Stimulated activated CD4-positive, alpha-beta T cell treated with anti-CD3 and anti-CD28 coated beads, Interleukin-15, amount 100 ng/mL, for 48 hours (primary cell): ENCODE measurements around the gene SPATC1L.

Experiments
- DNase-seq, 2 donors: peaks; one replicate each; pipeline ENCODE4 v3.0.0-alpha.2; 2020; ENCODE audit warnings: low read depth in 2 of 2

The SPATC1L gene

DNA sequence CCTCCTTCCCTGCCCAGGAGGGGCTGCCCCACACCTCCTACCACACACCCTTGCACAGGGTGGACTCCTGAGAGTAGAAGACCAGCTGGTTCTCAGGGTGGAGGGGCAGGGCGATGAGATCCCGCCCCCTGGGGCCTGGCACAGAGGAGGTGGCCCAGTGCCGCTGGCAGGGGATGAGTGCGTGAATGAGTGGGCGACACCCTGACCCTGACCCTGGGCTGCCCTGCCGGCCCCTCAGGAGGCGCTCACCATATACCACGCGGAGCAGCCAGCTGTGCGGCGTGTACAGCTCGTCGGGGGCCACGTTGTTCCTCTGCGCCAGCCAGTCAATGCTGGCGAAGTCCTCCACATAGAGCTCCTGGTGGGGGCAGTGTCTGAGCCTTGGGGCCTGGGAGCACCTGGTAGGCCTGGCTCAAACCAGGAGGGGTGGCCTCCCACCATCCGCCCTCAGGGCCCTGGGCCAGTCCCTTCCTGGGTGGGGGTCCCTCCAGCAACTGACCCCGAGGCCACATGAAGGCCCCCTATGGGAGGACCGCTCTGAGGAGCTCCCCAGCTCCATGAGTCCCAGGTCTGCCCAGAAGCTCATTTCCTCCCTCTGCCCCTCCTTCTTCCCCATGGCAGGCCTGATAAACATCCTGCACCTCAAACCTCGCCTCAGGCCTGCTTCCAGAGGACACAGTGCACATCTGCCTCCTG, 31.3 kb upstream of the SPATC1L start:
- DNase-seq, result no peak

DNA sequence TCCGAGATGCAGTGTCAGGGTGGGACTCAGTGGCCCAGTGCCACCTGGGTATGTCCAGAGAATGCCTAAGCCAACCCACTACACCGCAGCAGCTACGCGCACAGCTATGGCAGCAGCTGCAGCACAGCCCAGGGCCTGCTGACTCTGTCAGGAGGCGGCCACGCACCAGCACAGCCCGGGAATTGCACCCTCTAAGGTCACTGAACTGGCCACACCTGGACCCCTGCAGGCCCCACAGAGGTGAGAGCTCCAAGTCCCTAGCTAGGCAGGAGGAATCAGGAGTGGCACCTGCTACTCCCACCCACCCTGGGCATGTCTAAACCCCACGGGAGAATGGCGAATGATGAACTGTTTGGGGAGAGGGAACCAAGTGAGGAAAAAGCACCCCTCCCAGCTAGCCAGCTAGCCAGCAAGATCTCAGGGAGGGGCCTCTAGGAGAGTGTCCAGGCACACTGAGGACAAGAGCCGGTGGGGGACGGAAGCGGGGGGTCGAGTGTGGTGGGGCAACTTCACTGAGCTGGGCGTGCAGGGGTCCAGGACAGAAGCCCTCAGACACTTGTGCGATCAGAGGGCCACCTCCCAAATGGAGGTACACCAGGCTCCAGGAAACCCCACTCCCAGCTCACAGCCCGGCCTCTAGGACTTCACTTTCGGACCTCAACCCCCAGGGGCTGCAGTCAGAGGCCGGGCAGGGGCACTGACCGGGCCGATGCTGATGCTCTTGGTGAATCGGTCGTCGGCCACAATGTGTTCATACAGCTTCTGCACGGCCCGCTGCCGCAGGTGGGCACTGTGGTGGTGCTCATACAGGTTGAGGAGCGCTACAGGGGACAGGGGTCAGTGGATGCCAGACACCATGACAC, 30.4 kb upstream of the SPATC1L start:
- DNase-seq, result no peak

DNA sequence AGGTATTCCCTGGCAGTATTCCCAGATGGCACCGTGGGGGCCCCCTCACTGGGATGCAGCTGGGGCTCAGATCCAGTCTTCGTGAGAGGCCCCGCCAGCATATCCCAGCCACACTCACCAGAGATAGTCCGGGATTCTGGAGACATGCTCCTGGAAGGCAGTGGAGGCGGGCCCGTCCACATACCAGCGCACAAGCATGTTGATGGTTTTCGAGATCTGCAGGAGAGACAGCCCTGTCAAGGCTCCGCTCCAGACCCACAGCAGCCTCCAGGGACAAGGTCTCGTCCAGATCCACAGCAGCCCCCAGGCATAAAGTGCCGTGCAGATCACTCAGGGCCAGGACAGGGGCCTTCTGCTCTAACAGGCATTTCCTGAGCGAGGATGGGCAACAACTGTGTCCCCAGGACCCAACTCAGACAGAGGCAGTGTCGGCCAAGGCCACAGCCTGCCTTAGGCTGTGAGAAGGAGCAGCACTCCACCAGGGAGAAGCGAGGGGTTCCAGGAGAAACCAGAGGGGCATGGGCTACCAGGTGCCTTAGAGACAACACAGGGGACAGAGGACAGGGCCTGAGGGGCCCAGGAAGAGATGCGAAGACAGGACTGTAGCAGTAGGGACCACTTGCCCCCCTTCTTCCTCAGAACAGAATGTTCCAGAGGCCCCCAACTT, 29.5 kb upstream of the SPATC1L start:
- DNase-seq, result no peak

DNA sequence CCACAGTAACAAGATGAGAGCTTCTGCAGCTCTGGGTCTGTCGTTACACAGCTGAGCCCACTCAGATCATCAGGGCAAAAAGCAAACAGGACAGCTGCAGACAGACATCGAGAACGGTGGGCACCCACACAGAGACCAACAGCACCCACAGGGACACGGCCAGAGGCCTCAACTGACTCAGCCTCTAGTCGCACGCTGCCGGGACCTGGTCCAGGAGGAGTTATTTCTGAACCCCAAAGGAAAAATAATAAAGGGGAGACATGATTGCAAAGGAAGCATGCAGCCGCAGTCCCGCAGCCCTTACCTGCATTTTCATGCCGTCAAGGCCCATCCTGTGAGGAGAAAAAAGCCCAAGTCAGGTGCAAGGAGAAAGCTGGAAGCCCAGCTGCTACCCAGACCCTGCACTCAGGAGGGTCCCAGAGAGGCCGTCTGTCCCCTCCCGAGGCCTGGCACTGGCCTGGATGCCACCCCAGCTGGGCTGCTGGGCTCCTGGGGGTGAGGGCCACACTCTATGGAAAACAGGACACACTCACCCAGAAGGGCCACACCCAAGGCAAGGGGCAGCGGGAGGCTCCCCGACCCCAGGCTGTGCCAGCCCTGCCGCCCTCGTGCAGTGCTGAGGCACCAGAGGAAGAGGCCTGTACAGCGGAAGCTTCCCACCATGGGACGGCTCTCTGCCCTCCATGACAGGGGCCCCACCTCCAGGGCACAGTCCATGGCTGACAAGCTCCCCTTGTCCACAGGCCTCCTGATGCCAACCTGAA, 28.6 kb upstream of the SPATC1L start:
- DNase-seq, result no peak

DNA sequence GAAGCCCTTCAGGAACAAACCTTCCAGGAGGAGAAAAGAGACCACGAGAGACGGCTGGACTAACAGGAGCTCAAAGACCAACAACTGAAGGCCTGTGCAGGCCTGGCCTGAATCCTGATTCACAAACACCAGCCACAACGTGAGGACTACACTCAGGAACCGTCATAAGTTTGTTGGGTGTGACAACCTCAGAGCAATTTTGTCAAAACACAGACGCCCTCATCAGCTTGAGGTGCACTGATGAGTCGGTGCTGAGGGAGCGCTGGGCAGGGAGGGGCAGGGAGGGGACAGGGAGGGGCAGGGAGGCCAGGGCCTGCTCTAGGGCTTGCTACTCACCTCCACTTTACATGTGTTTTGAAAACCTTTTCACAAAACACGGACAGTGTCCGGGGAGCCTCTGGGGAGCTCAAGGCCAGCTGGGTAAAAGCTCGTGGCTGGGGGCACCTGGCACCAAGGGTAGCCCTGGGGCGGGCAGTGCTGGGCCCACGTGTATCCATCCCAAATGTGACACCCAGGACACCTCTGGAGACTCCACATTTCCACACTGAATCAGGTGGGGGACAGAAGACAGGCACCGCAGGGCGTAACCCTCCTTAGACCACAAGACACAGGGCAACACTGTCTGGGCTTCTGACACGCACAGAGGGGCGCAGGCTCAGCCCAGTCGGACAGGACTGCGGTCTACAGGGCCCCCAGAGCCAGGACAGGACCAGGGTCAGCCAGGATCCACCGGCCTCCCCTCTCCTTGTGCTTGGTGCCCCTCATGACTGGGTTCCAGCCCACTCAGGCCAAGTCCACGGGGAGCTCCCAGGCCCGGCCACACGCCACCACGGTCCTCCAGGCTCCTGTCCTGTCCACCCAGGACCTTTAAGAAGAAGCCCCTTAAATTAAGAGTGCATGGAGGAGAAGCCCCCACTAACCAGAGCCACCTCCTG, 27.8 kb upstream of the SPATC1L start:
- no peak for DNase-seq

DNA sequence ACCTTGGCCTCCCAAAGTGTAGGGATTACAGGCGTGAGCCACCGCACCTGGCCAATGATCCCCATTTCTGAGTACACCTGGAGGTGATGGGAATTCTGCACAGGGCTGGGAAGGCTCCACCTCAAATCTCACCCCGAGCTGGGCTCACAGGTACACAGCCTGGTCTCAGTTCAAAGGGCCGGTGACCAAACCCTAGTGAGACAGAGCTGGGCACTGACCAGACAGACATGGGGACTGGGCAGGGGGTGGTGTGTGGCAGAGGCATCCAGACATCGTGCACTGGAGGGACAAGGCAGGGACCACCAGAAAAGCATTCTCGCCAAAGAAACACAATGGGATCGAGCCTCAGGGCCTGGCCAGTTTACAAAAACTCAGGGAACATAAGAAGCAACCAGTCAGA, 27.1 kb upstream of the SPATC1L start:
- DNase-seq, result no peak

DNA sequence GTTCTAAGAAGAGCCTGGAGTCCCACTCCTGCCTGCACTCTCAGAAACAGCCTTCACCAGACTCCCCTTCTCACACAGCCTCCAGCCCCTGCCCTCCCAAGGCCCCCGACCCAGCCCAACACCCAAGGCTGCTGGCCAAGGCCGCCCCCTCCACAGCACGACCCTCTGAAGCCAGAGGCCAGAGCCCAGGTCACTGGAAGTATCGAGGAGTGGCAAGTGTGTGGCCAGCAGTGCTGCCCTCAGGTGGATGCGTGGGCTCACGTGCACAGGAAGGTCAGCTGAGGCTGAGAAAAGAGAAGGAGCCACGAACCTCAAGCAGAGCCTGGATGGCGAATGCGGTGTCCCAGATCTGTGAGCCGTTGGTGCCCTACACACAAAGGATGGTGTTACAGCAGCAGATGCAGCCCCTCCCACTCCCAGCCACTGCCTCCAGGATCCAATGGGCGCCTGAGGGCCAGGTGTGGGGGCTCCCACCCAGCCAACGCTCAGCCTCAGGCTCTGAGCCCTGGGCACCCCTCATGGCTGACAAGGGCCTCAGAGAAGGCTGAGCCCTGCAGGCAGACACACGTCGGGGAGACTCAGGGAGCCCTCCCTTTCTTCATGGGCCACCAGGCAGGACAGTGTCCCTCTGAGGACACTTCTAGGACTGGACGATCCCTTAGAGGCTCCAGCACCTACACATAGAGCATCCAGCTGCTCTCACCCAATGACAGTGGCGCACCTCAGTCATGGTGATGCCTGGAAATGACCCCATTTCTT, 26.3 kb upstream of the SPATC1L start:
- DNase-seq, result no peak

DNA sequence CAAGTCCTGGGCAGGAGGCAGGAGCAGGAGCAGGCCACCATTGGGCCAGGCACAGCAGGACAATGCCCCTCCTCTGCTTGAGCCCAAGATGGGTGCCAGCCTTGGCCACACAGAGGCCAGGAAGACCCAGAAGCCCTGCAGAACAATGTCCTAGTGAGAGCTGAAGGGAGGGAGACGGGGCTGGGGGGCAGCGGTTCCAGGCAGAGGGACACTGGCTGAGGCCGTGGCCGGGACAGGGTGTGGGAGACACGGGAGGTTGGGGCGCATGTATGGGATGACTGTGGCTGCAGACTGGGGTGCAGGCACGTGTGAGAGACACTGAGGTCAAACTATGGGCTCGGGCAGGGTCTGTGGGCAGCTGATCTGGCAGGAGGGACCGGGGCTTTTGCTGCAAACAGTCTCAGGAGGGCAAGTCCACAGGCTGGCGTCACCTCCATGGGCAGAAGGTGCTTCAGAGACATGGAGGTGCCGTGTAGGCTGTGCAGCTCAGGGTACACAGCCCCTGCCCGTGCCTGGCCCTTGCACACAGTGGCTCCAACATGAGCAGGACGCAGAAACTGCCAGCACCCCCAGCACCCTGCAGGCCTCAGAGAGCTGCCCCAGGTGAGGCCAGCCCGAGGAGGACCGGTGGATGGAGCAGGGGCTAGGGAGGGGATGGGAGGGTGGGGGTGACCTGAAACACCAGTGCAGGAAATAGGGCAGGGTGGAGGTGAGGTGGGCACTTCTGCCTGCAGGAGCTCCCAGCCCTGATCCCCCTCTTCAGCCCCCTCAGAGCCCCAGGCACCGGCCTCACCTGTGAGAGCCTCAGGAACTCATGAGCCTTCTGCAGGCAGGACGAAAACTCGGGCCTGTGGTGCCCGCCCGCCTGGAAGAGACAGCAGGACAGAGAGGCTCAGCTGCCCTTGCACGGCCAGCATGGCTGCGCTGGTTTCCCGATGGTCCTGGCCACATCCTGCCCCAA, 24.8 kb upstream of the SPATC1L start:
- no peak for DNase-seq

DNA sequence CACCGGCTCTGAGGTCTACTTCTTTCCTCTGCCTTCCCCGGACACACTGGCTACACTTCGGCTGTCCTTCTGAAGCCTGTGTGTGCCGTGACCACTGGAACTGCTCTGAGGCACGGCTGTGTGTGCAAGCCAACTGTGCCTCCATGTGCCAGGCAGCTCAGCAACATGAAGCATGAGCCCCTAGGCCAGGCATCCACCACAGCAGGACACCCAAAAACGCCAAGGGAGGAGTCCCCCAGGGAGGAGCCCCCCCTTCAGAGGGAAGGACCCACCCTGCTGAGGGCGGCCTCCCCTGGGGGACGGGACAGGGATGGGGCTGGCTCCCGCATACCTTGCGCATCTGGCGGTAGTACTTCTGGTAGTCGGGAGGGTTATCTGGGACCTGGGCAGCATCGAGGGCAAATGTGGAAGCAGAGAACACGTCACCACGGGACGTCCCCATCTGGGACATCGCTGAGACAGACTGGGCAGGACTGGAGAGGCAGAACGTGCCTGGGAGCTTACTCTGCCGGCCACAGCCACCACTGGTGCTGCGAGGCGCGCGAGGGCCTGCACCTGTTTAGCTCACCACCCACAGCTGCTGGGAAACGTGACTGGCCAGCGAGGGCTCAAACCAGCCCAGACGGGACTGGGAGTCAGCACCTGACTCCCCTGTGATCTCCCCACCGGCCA, 23.8 kb upstream of the SPATC1L start:
- no peak for DNase-seq

DNA sequence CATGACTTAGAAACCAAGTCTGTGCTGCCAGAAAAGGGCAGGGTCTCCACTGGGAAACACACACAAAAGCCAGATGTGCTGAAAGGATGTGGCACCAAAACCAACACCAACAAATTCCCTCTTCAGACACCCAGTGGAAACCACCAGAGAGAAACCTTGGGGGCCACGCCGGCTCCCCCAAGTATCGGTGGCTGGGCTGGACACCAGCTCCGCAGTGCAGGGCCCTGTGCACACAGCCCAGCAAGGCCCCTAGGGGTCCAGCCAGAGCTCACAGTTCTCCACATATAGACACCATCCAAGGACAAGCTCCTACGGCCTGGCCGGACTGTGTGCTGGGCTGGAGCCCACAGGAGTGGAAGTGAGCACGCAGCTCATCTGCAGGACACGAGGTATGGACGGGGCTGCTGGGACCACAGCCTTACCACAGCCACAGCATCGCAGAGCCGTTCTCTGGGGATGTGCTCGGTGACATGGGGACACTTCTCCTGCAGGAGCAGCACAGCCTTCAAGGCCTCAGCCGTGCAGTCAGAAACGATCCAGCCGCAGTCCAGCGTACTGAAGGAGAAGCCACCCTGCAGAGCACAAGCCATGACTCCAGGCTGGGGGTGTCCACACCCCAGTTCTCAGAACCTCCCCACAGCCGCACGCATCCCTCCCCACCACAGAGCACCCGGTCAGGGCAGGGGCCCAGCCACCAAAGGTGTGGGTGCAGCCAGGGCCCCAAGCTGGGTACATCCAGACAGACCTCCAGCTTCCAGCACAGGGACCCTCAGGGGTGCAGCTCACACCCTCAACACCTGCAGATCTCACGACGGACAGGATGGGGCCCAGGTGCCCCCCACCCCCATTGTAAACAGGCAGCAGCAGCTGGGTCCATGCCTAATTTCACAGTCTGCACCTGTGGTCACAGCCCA, 23.0 kb upstream of the SPATC1L start:
- DNase-seq, result no peak

DNA sequence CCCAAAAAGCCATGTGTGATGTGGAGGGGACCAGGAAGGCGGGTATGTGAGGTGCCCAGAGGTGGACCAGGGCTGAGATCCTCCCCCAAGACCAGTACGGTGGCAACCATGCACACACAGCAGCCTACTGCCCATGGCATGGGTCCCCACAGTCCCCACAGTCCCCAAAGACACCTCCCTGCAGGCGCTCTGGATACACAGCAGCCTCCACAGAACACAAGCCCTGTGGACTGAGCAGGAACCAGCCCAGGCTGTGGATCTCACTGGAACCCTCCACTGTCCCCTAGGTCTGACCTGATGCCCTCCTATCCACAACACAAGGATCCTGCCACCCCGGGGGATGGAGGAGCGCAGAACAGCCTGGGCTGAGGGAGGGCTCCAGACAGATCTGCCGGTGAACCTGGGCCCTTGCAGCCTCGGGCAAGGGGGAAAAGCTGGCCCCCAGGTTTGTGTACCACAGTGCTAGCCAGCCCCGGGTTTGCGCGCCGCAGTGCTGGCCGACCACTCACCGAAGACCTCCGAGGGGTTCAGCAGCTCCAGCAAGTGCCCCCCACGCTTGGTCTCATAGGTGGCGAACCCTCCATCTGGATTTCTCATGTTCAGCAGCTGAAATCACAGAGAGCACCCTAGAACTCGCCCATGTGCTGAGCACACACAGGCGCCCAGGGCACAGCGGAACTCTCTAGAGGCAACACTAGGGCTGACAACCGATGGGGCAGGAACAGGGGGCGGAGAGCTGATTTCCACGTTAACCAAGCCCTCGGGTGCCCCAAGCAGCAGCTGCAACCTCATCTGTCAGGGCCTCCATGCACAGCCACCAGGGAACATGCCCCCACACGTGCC, 22.1 kb upstream of the SPATC1L start:
- DNase-seq, result no peak

DNA sequence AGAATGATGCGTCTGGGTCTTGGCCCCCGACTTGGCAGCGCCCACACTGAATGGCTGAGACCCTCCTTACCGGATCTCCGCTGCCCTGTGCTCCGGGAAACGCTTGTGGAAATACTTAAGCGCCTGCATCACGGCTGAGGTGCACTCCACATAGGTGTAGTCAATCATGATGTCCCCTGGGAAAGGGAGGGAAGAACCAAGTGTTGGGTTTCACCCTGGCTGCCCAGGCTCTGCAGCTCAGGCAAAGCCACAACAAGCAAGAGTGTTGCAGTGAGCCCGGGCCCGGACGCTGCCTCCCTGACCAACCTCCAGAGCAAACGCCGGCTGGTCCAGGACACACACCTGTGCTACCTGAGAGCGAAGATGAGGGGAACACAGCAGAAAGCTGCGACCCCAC, 21.5 kb upstream of the SPATC1L start:
- no peak for DNase-seq

DNA sequence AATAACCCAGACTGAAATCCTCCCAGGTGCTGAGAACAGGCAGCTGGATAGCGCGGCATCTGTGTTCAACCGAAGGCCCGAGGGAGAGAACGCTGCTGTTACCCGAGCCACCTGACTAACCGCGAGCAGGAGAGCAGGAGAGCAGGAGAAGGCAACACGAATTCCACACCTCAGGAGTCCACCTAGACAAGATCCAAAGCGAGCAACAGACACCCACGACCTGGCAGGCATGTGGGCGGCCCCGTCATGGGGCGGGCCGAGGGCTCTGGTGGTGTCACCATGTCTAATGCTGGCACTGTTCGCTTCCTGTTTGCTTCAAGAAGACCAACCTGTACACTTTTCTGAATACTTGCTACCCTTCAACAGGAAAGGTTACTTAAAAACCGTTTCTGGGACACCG, 20.9 kb upstream of the SPATC1L start:
- DNase-seq, result no peak

DNA sequence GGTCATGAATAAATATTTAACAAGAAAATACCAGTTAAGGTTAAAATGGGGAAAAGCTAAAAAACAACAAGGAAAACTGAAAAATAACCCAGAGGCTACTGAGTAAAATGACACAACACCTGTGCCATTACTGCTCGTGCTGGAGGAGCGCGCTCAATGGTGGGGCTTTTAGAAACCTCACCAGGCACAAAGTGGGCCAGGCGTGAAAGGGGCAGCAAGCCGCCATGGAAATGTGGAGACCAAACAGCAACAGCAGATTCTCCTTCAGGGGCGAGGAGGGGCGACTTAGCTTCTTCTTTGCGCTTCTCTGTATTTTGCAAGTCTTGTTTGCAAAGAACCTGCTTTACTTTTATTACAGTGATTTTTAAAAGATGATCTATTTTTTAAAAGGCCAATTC, 18.9 kb upstream of the SPATC1L start:
- DNase-seq, result no peak

DNA sequence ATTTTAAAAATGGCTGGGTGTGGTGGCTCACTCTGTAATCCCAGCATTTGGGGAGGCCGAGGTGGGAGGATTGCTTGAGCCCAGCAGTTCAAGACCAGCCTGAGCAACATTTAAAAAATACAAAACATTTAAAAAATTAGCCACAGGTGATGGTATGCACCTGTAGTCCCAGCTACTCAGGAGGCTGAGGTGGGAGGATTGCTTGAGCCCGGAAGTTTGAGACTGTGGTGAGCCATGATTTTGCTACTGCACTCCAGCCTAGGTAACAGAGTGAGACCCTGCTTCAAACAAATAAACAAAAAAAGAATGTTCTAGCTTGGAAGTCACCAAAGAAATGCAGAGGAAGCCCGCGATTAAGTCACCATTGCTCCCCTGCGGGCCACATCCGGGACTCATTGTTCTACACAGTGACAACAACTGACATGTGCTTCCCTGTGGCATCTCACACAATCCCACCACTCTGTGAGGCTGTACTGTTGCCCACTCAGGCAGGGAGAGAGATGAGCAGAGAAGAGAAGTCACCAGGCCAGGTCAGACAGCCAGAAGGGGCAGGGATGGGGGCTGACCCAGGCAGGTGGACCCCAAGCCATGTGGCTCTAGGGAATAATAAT, 18.4 kb upstream of the SPATC1L start:
- DNase-seq, result no peak
